Measurements from ENCODE around the gene KBTBD12.

Gene KBTBD12

DNA sequence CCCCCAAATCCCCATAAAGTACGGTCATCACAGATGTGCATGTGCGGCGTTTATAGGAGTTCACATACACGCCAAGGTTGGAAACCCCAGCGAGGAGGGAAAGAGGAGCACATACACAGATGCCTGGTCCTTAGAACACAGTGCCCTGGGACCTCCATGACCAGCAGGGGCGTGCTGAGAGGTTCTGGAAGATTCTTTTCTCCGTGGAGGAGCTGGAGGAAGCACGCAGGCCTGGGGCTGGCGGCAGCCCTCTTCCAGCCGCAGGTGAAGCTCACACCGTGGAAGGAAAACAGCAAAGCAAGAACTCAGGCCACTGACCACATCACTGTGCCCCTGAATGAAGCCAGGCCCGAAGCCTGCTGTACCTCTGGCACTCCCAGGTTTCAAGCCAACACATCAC is 76.2 kb downstream of the KBTBD12 start:
- Histone ChIP-seq H3K4me1 (ENCODE audit: control insufficient read depth in 1 of 2, insufficient read depth in 2 of 2, low read length in 2 of 2) (no peaks in the 10 kb centered on the region), H3K4me3 (ENCODE audit: low read depth in 1 of 2, low read length in 2 of 2) (no peak overlapping the region), H3K27me3 (ENCODE audit: control insufficient read depth in 1 of 2, insufficient read depth in 2 of 2, low read length in 2 of 2) (no peaks in the 10 kb centered on the region), H3K27ac (ENCODE audit: low read depth, low read length) (no peak overlapping the region), H3K9me3 (ENCODE audit: control insufficient read depth in 1 of 2, low read length in 2 of 2) (no peaks in the 10 kb centered on the region), H3K36me3 (ENCODE audit: control insufficient read depth in 1 of 2, insufficient read depth in 2 of 2, low read length in 2 of 2) (no peaks in the 10 kb centered on the region), H3K9ac (ENCODE audit: low read depth in 1 of 2, low read length in 2 of 2) (no peak overlapping the region)

DNA sequence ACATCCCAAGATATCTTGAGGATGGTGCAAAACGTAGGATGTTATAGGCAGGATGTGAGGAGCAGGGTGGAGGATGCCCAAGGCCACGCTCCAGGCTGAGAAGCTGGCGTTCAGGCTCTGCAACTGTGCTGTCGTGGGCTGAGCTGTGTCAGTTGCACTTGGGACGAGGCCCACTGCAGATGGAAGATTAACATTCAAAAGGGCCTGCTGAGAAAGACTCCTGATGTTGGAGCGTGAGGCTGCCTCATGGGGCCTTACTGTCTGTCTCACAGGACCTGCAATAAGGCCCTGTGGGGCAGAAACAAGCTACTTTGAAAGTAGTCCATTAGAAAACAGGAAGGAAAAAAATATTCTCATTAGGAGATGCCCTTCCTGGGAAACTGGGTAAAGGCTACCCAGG is 76.6 kb downstream of the KBTBD12 start:
- H3K9me3 ChIP-seq (ENCODE audit: control insufficient read depth in 1 of 2, low read length in 2 of 2) = no peaks in the 10 kb centered on the region
- H3K9ac ChIP-seq (ENCODE audit: low read depth in 1 of 2, low read length in 2 of 2) = no peak overlapping the region
- H3K4me3 ChIP-seq (ENCODE audit: low read depth in 1 of 2, low read length in 2 of 2) = no peak overlapping the region
- H3K27me3 ChIP-seq (ENCODE audit: control insufficient read depth in 1 of 2, insufficient read depth in 2 of 2, low read length in 2 of 2) = no peaks in the 10 kb centered on the region
- H3K4me1 ChIP-seq (ENCODE audit: control insufficient read depth in 1 of 2, insufficient read depth in 2 of 2, low read length in 2 of 2) = no peaks in the 10 kb centered on the region
- H3K27ac ChIP-seq (ENCODE audit: low read depth, low read length) = no peak overlapping the region
- H3K36me3 ChIP-seq (ENCODE audit: control insufficient read depth in 1 of 2, insufficient read depth in 2 of 2, low read length in 2 of 2) = no peaks in the 10 kb centered on the region

DNA sequence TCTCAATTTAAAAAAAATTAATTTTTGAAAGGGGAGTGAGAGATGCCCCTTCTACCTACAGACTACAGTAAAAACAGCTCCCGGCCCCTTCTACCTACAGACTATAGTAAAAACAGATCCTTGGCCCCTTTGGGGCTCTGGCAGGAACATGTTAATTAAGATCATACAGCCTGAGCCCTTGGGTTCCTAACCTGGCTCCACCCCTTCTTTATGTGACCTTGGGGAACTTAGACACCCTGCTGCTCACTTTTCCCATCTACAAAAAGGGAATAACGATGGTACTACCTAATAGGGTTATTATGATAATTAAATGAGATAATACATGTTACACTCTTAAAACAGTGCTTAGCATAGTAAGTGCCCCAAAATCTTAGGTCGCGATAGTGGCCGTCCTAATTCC is 77.1 kb downstream of the KBTBD12 start:
- Histone ChIP-seq H3K9me3 (ENCODE audit: control insufficient read depth in 1 of 2, low read length in 2 of 2) (no peaks in the 10 kb centered on the region), H3K4me1 (ENCODE audit: control insufficient read depth in 1 of 2, insufficient read depth in 2 of 2, low read length in 2 of 2) (no peaks in the 10 kb centered on the region), H3K4me3 (ENCODE audit: low read depth in 1 of 2, low read length in 2 of 2) (no peak overlapping the region), H3K9ac (ENCODE audit: low read depth in 1 of 2, low read length in 2 of 2) (no peak overlapping the region), H3K27me3 (ENCODE audit: control insufficient read depth in 1 of 2, insufficient read depth in 2 of 2, low read length in 2 of 2) (no peaks in the 10 kb centered on the region), H3K36me3 (ENCODE audit: control insufficient read depth in 1 of 2, insufficient read depth in 2 of 2, low read length in 2 of 2) (no peaks in the 10 kb centered on the region), H3K27ac (ENCODE audit: low read depth, low read length) (no peak overlapping the region)

DNA sequence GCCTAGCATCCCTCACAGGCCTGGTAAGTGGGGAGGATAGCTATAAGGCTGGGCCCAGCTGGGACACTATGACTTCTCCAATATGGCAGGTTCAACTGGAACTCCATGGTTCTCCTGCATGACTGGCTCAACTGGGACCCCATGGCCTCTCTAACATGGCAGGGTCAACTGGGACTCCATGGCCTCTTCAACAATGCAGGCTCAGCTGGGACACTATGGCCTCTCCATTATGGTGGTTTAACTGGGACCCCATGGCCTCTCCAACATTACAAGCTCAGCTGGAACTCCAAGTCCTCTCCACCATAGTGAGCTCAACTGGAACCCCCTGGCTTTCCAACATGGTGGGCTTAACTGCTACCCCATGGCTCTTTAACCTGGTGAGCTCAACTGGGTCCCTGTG is 79.0 kb downstream of the KBTBD12 start:
- no peak overlapping the region for H3K27ac ChIP-seq (ENCODE audit: low read depth, low read length)

DNA sequence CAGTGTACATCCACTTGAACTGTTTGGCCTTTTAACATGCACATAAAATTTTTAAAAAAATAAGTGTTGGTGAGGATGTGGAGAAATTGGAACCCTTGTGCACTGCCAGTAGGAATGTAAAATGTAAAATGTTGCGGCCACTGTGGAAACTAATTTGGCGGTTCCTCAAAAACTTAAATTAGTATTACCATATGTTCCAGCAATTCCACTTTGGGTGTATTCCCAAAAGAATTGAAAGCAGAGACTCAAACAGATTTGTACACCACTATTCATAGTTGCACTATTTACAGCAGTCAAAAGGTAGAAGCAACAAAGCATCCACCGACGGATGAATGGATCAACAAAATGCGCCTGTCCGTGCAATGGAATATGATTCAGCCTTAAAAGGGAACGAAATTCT is 82.0 kb downstream of the KBTBD12 start:
- H3K27ac ChIP-seq (ENCODE audit: low read depth, low read length) = no peak overlapping the region
- peaks cover 0 to 3% of the 10 kb centered on the region in 2 donors for H3K27me3 ChIP-seq (ENCODE audit: control insufficient read depth in 1 of 2, insufficient read depth in 2 of 2, low read length in 2 of 2)
- H3K36me3 ChIP-seq (ENCODE audit: control insufficient read depth in 1 of 2, insufficient read depth in 2 of 2, low read length in 2 of 2) = no peaks in the 10 kb centered on the region
- no peaks in the 10 kb centered on the region for H3K4me1 ChIP-seq (ENCODE audit: control insufficient read depth in 1 of 2, insufficient read depth in 2 of 2, low read length in 2 of 2)
- no peaks in the 10 kb centered on the region for H3K9me3 ChIP-seq (ENCODE audit: control insufficient read depth in 1 of 2, low read length in 2 of 2)
- no peak overlapping the region for H3K9ac ChIP-seq (ENCODE audit: low read depth in 1 of 2, low read length in 2 of 2)
- no peak overlapping the region for H3K4me3 ChIP-seq (ENCODE audit: low read depth in 1 of 2, low read length in 2 of 2)

More for the DNA sequence above, 79.0 kb downstream of the KBTBD12 start:
- Histone ChIP-seq H3K9me3 (ENCODE audit: control insufficient read depth in 1 of 2, low read length in 2 of 2) (no peaks in the 10 kb centered on the region), H3K4me3 (ENCODE audit: low read depth in 1 of 2, low read length in 2 of 2) (no peak overlapping the region), H3K4me1 (ENCODE audit: control insufficient read depth in 1 of 2, insufficient read depth in 2 of 2, low read length in 2 of 2) (no peaks in the 10 kb centered on the region), H3K36me3 (ENCODE audit: control insufficient read depth in 1 of 2, insufficient read depth in 2 of 2, low read length in 2 of 2) (no peaks in the 10 kb centered on the region), H3K9ac (ENCODE audit: low read depth in 1 of 2, low read length in 2 of 2) (no peak overlapping the region), H3K27me3 (ENCODE audit: control insufficient read depth in 1 of 2, insufficient read depth in 2 of 2, low read length in 2 of 2) (no peaks in the 10 kb centered on the region)

DNA sequence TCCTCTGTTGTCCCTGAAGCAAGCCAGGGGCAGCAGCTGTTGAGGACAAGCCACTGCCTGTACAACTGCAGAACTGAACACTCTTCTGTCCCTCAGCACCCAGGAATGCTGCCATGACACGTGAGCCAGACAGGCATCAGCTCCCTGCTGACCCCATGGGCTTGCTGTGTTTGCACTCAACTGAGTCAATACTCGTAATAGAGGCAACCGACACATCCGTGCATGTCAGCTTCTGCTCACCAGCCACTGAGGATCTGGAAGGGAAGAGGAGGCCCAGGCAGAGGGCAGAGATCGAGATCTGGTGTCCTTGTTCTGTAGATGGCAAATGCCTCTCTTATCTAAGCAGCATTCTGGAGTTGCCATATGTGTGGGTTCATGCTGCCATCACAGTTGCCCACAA is 82.9 kb downstream of the KBTBD12 start:
- no peak overlapping the region for H3K27ac ChIP-seq (ENCODE audit: low read depth, low read length)
- no peaks in the 10 kb centered on the region for H3K4me1 ChIP-seq (ENCODE audit: control insufficient read depth in 1 of 2, insufficient read depth in 2 of 2, low read length in 2 of 2)
- no peak overlapping the region for H3K9ac ChIP-seq (ENCODE audit: low read depth in 1 of 2, low read length in 2 of 2)
- H3K27me3 ChIP-seq (ENCODE audit: control insufficient read depth in 1 of 2, insufficient read depth in 2 of 2, low read length in 2 of 2) = peaks cover 0 to 3% of the 10 kb centered on the region in 2 donors
- no peaks in the 10 kb centered on the region for H3K36me3 ChIP-seq (ENCODE audit: control insufficient read depth in 1 of 2, insufficient read depth in 2 of 2, low read length in 2 of 2)
- no peak overlapping the region for H3K4me3 ChIP-seq (ENCODE audit: low read depth in 1 of 2, low read length in 2 of 2)
- no peaks in the 10 kb centered on the region for H3K9me3 ChIP-seq (ENCODE audit: control insufficient read depth in 1 of 2, low read length in 2 of 2)

DNA sequence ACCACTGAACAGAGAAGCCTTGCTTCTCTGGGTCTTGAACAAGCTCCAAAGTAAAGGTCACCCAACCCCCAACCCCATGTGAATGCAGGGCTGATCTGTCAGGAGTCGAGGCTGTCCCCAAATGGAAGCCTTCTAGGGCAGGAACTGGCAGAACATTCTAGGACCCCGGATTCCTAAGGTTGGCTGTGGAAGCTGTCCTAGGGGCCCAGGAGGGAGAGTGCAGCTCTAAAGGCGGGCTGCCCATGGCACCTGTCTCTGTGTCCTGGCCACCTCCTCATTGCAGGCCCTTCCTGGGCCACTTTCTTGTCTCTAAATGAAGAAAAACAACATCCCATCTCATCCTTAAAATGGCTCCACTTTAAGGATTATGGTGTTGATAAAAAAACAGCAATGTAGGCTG is 83.6 kb downstream of the KBTBD12 start:
- Histone ChIP-seq H3K27me3 (ENCODE audit: control insufficient read depth in 1 of 2, insufficient read depth in 2 of 2, low read length in 2 of 2) (peaks cover 0 to 3% of the 10 kb centered on the region in 2 donors), H3K4me1 (ENCODE audit: control insufficient read depth in 1 of 2, insufficient read depth in 2 of 2, low read length in 2 of 2) (no peaks in the 10 kb centered on the region), H3K36me3 (ENCODE audit: control insufficient read depth in 1 of 2, insufficient read depth in 2 of 2, low read length in 2 of 2) (no peaks in the 10 kb centered on the region), H3K9me3 (ENCODE audit: control insufficient read depth in 1 of 2, low read length in 2 of 2) (no peaks in the 10 kb centered on the region), H3K4me3 (ENCODE audit: low read depth in 1 of 2, low read length in 2 of 2) (no peak overlapping the region), H3K27ac (ENCODE audit: low read depth, low read length) (no peak overlapping the region), H3K9ac (ENCODE audit: low read depth in 1 of 2, low read length in 2 of 2) (no peak overlapping the region)

DNA sequence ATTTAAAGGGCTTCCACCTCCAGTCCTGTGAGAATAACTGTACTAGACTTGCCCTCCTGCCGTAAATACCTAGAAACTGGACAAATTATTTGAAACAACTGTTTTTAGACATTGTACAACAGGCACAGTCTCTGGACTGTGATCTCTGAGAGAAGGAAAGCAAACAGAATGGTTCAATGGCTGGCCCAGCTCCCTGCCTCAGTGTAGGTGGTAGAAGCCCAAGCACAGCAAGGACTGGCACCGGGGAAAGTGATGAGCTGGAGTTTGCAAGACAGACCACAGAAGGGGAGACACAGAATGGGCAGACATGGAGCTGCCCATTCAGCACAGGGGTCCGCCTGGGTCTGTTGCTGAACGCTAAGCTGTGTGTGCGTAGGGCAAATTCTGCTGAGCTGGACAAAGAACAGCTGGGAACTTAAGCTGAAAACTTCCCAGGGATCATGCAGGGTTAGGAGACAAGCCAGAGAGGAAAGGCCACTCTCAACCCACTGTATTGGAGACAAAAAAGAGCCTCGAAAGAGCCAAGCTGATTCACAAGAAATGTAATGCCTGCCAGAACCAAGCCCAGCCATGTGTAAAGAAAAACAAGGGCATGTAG is 84.6 kb downstream of the KBTBD12 start:
- no peak overlapping the region for H3K27ac ChIP-seq (ENCODE audit: low read depth, low read length)
- H3K4me1 ChIP-seq (ENCODE audit: control insufficient read depth in 1 of 2, insufficient read depth in 2 of 2, low read length in 2 of 2) = no peaks in the 10 kb centered on the region
- H3K9me3 ChIP-seq (ENCODE audit: control insufficient read depth in 1 of 2, low read length in 2 of 2) = no peaks in the 10 kb centered on the region
- H3K27me3 ChIP-seq (ENCODE audit: control insufficient read depth in 1 of 2, insufficient read depth in 2 of 2, low read length in 2 of 2) = peaks cover 3 to 4% of the 10 kb centered on the region in 2 donors
- no peak overlapping the region for H3K9ac ChIP-seq (ENCODE audit: low read depth in 1 of 2, low read length in 2 of 2)
- no peak overlapping the region for H3K4me3 ChIP-seq (ENCODE audit: low read depth in 1 of 2, low read length in 2 of 2)
- H3K36me3 ChIP-seq (ENCODE audit: control insufficient read depth in 1 of 2, insufficient read depth in 2 of 2, low read length in 2 of 2) = no peaks in the 10 kb centered on the region

DNA sequence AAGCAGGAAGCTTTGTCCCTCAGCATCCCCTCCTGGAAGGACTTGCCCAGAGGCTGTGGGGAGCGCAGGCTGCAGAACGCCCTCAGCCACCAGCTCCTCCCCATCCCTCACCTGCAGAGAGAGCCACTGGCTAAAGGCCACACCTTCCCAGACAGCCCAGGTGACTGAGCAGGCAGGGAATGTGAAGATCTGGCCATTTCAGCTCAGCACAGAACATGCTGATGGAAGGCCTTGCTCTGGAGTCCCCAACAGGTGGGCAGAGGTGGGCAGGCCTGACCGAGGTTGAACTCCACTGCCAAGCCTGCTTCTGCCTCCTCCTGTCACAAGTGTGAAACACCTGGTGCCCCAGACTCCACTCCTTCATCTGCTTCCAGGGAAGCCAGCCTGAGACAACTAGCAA is 86.5 kb downstream of the KBTBD12 start:
- H3K27me3 ChIP-seq (ENCODE audit: control insufficient read depth in 1 of 2, insufficient read depth in 2 of 2, low read length in 2 of 2) = peaks cover 3 to 7% of the 10 kb centered on the region in 2 donors
- no peak overlapping the region for H3K27ac ChIP-seq (ENCODE audit: low read depth, low read length)

DNA sequence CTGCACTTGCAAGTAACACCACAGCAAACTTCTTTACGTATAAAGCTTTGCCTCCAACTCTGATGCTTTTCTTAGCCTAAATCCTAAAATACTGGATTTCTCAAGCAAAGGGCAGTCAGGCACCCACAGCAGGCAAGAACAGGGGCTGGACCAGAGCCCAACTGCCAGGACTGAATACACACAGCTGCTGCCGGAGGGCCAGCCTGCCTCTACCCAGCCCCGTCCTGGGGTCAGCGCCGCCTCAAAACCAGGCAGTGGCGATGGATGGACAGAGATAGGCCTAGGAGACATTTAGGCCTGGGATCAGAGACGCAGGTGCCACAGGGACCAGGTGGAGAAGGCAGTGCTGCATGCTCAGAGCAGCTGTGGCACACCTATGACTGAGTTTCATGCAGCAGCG is 89.6 kb downstream of the KBTBD12 start:
- H3K4me3 ChIP-seq (ENCODE audit: low read depth in 1 of 2, low read length in 2 of 2) = no peak overlapping the region
- peaks cover 0 to 7% of the 10 kb centered on the region in 2 donors for H3K27me3 ChIP-seq (ENCODE audit: control insufficient read depth in 1 of 2, insufficient read depth in 2 of 2, low read length in 2 of 2)
- H3K27ac ChIP-seq (ENCODE audit: low read depth, low read length) = no peak overlapping the region
- no peaks in the 10 kb centered on the region for H3K36me3 ChIP-seq (ENCODE audit: control insufficient read depth in 1 of 2, insufficient read depth in 2 of 2, low read length in 2 of 2)
- no peak overlapping the region for H3K9ac ChIP-seq (ENCODE audit: low read depth in 1 of 2, low read length in 2 of 2)
- H3K9me3 ChIP-seq (ENCODE audit: control insufficient read depth in 1 of 2, low read length in 2 of 2) = no peaks in the 10 kb centered on the region
- H3K4me1 ChIP-seq (ENCODE audit: control insufficient read depth in 1 of 2, insufficient read depth in 2 of 2, low read length in 2 of 2) = no peaks in the 10 kb centered on the region

More for the DNA sequence above, 86.5 kb downstream of the KBTBD12 start:
- Histone ChIP-seq H3K9me3 (ENCODE audit: control insufficient read depth in 1 of 2, low read length in 2 of 2) (no peaks in the 10 kb centered on the region), H3K4me3 (ENCODE audit: low read depth in 1 of 2, low read length in 2 of 2) (no peak overlapping the region), H3K36me3 (ENCODE audit: control insufficient read depth in 1 of 2, insufficient read depth in 2 of 2, low read length in 2 of 2) (no peaks in the 10 kb centered on the region), H3K4me1 (ENCODE audit: control insufficient read depth in 1 of 2, insufficient read depth in 2 of 2, low read length in 2 of 2) (no peaks in the 10 kb centered on the region), H3K9ac (ENCODE audit: low read depth in 1 of 2, low read length in 2 of 2) (no peak overlapping the region)
